ENCODE data around the gene UNC79. TPM values are rescaled to one million over a fixed set of nuclear protein-coding genes. Genes with fewer than 3 reads are reported as not detected.
A peak's percentile ranks its signal among the peaks of the same experiment; 100 is the strongest.

Gene UNC79
- total RNA-seq, 1 experiment from 2014 or later: not detected

DNA sequence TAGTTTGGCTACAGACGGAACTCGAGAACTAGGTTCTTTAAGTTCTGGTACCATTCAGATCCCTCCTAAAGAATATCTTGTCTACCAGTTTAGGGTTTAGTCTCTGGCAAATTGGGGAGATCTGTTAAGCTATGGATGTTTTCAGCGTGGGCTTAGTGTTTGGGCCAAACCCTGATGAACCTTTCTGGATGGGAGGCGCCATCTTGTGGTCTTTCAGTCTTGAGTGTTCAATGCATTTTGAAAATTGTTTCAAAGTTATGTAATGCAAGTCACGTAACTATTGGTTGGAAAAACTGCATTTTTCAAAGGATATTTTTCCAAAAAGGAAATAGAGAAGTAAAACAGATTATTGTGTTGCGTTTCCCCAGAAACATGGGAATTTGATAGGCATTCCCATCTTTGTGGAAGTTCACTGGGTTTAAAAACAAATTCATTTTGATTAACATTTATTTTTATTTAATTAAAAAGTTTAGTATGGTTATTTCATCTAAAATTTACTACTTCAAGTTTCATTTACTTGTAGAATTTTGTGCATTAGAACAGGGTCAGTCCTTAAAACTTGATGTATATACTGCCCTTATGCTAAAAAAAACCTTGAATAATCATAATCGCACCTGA, 188.5 kb downstream of the UNC79 start:
- peak; percentile 43 for DNase-seq
- no peaks in the 10 kb centered on the region for H3K36me3 Mint-ChIP-seq (ENCODE audit: insufficient read depth, unreplicated experiment)
- no TSS peak for BruUV-seq (replicated peaks)
- H3K27me3 Mint-ChIP-seq (ENCODE audit: unreplicated experiment): peaks cover 39% of the 10 kb centered on the region
- no peak overlapping the region for H3K4me3 Mint-ChIP-seq (ENCODE audit: low read depth, unreplicated experiment)
- H3K9me3 Mint-ChIP-seq (ENCODE audit: low read depth, unreplicated experiment): no peaks in the 10 kb centered on the region
- no peak overlapping the region for H3K27ac Mint-ChIP-seq (ENCODE audit: unreplicated experiment)
- CTCF ChIA-PET: interaction anchor here (1.9 kb wide), 1 partner anchor 411 kb away, joined by 5 read pairs; no protein-coding TSS in a partner anchor
- TF ChIP-seq, protein P1, sequence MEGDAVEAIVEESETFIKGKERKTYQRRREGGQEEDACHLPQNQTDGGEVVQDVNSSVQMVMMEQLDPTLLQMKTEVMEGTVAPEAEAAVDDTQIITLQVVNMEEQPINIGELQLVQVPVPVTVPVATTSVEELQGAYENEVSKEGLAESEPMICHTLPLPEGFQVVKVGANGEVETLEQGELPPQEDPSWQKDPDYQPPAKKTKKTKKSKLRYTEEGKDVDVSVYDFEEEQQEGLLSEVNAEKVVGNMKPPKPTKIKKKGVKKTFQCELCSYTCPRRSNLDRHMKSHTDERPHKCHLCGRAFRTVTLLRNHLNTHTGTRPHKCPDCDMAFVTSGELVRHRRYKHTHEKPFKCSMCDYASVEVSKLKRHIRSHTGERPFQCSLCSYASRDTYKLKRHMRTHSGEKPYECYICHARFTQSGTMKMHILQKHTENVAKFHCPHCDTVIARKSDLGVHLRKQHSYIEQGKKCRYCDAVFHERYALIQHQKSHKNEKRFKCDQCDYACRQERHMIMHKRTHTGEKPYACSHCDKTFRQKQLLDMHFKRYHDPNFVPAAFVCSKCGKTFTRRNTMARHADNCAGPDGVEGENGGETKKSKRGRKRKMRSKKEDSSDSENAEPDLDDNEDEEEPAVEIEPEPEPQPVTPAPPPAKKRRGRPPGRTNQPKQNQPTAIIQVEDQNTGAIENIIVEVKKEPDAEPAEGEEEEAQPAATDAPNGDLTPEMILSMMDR (IDR thresholded peaks at IDR 0.05; ENCODE audit: unreplicated experiment): peak; percentile 40
- no peaks in the 10 kb centered on the region for H3K4me1 Mint-ChIP-seq (ENCODE audit: low read depth, unreplicated experiment)
- intact Hi-C loops (cut with micrococcal nuclease; ENCODE audit: unreplicated experiment): loop anchor here (1.0 kb wide), 1 partner anchor 385 kb away; no protein-coding TSS in a partner anchor

DNA sequence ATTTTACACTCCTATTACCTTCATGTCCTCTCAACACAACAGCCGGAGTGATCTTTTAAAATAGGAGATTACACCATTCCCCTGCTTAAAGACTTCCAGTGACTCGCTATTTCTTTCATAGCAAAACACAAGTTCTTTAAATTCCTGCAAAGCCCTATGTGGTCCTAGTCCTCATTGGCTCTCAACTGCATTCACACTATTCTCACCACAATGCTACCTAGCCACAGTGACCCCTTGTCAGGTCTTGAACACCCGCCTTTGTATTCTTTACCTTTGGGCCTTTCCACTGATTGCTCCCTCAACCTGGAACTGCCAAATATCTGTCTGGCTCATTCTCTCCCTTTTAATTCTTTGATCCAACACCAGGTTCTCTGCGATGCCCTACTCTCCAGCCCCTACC, 197.3 kb downstream of the UNC79 start:
- DNase-seq: no peak
- Mint-ChIP-seq H3K9me3 (ENCODE audit: low read depth, unreplicated experiment) (no peaks in the 10 kb centered on the region), H3K27ac (ENCODE audit: unreplicated experiment) (no peak overlapping the region), H3K4me1 (ENCODE audit: low read depth, unreplicated experiment) (no peaks in the 10 kb centered on the region), H3K27me3 (ENCODE audit: unreplicated experiment) (peaks cover 77% of the 10 kb centered on the region), H3K36me3 (ENCODE audit: insufficient read depth, unreplicated experiment) (no peaks in the 10 kb centered on the region), H3K4me3 (ENCODE audit: low read depth, unreplicated experiment) (no peak overlapping the region)
- intact Hi-C loops (cut with micrococcal nuclease; ENCODE audit: unreplicated experiment): no loop called here
- CTCF ChIA-PET: no interaction called here
- TF ChIP-seq, protein P1 (IDR thresholded peaks at IDR 0.05; ENCODE audit: unreplicated experiment): no peak
- BruUV-seq (replicated peaks): no TSS peak

DNA sequence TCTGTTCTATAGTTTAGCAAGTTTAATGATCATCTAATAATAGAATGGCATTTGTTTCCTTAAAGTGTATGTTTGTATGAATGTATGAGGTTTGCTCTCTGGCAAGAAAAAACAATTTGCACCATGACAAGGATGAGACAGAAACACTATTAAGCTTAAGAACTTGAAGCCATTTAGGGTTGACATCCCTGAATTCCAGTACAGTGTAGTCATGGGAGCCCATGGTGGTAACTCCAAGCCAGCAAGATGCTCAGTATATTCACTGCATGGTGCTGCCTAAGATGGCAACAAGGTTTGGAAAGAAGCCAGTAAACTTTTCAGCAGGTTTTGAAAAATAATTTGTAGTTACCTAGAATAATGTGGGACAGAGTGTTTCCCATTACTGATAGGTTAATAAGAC, 198.9 kb downstream of the UNC79 start:
- BruUV-seq (replicated peaks): no TSS peak
- TF ChIP-seq, protein P1 (IDR thresholded peaks at IDR 0.05; ENCODE audit: unreplicated experiment): no peak
- Mint-ChIP-seq H3K4me3 (ENCODE audit: low read depth, unreplicated experiment) (no peak overlapping the region), H3K36me3 (ENCODE audit: insufficient read depth, unreplicated experiment) (no peaks in the 10 kb centered on the region), H3K9me3 (ENCODE audit: low read depth, unreplicated experiment) (no peaks in the 10 kb centered on the region), H3K27ac (ENCODE audit: unreplicated experiment) (no peak overlapping the region), H3K4me1 (ENCODE audit: low read depth, unreplicated experiment) (no peaks in the 10 kb centered on the region), H3K27me3 (ENCODE audit: unreplicated experiment) (peaks cover 80% of the 10 kb centered on the region)
- intact Hi-C loops (cut with micrococcal nuclease; ENCODE audit: unreplicated experiment): no loop called here
- no peak for DNase-seq
- CTCF ChIA-PET: no interaction called here

DNA sequence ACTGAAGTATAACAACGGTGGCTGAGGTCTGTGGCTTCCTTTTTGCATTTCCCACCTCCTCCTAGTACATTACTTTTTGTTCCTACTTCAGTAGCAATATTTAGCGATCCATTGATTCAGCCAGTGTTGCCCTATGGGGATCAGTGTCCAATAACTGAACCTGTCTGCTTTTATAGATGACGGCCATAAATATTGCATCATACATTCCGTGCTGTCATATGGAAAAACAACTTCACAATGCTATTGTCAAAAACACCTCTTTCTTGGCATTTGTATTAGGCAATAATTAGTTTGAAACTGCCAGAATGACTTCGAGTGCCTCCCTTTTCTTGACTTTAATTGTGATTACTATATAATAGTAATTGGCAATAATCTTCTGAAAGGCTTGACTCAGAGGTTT, 208.1 kb downstream of the UNC79 start:
- no TSS peak for BruUV-seq (replicated peaks)
- Mint-ChIP-seq H3K4me3 (ENCODE audit: low read depth, unreplicated experiment) (no peak overlapping the region), H3K9me3 (ENCODE audit: low read depth, unreplicated experiment) (no peaks in the 10 kb centered on the region), H3K36me3 (ENCODE audit: insufficient read depth, unreplicated experiment) (no peaks in the 10 kb centered on the region), H3K27me3 (ENCODE audit: unreplicated experiment) (peaks cover 100% of the 10 kb centered on the region), H3K4me1 (ENCODE audit: low read depth, unreplicated experiment) (no peaks in the 10 kb centered on the region), H3K27ac (ENCODE audit: unreplicated experiment) (no peak overlapping the region)
- TF ChIP-seq, protein P1 (IDR thresholded peaks at IDR 0.05; ENCODE audit: unreplicated experiment): no peak
- CTCF ChIA-PET: no interaction called here
- DNase-seq: no peak
- intact Hi-C loops (cut with micrococcal nuclease; ENCODE audit: unreplicated experiment): no loop called here
